K562 (cell line): ENCODE measurements around the gene CUTA. TPM values are rescaled to one million over a fixed set of nuclear protein-coding genes. Genes with fewer than 3 reads are reported as not detected.
A peak's percentile ranks its signal among the peaks of the same experiment; 100 is the strongest.

Experiments used
- AFF4 ChIP-seq: sonication (generic); formaldehyde crosslinking; IDR thresholded peaks from 2 replicates; pipeline ENCODE4 v1.8.0; 2023; ENCODE audit warnings: mild to moderate bottlenecking, missing genetic modification reagents
- CBX1 ChIP-seq: sonication (generic); IDR thresholded peaks from 2 replicates; pipeline ENCODE4 v1.6.1; 2016; ENCODE audit warnings: antibody characterized with exemption, low read depth, mild to moderate bottlenecking
- CBX8 ChIP-seq: fragments of 200-600 bp; sonication (generic); IDR thresholded peaks from 2 replicates; pipeline ENCODE4 v1.6.1; 2012; ENCODE audit warnings: borderline replicate concordance, mixed run types, low read depth, mild to moderate bottlenecking, moderate library complexity, mixed read lengths, low read length, control low read depth, inconsistent platforms; ENCODE audit not compliant: poor library complexity, severe bottlenecking; ENCODE audit errors: extremely low read depth
- CTCFL ChIP-seq: IDR thresholded peaks from 2 replicates; pipeline ENCODE4 v1.6.1; 2011; ENCODE audit warnings: borderline replicate concordance, low read depth, mild to moderate bottlenecking, moderate library complexity, low read length; ENCODE audit not compliant: insufficient read depth, poor library complexity, severe bottlenecking
- FOXP1 ChIP-seq: sonication (generic); formaldehyde crosslinking; IDR thresholded peaks from 2 replicates; pipeline ENCODE4 v1.8.0; 2022; ENCODE audit warnings: mild to moderate bottlenecking, missing genetic modification reagents
- ID3 ChIP-seq, 2 experiments: fragments of 250-450 bp in 1 of 2; fragments of 450-650 bp in 1 of 2; sonication (Bioruptor Pico) in 1 of 2; IDR thresholded peaks; 2 replicates each; pipeline versions ENCODE4 v1.6.1 to v1.8.0; 2016 to 2021; ENCODE audit warnings: mild to moderate bottlenecking in 2 of 2, moderate library complexity in 2 of 2, missing compliant biosample characterization in 1 of 2, missing genetic modification characterization in 1 of 2
- MBD2 ChIP-seq: sonication (generic); IDR thresholded peaks from 2 replicates; pipeline ENCODE4 v1.6.1; 2016; ENCODE audit warnings: low read depth, borderline replicate concordance
- MCM2 ChIP-seq: fragments of 450-650 bp; IDR thresholded peaks from 2 replicates; pipeline ENCODE4 v1.6.1; 2017; ENCODE audit warnings: low read depth, mild to moderate bottlenecking
- NR2F6 ChIP-seq: fragments of 450-650 bp; formaldehyde crosslinking; IDR thresholded peaks from 2 replicates; pipeline ENCODE4 v1.4.0; 2020; ENCODE audit warnings: mild to moderate bottlenecking
- RBM15 ChIP-seq: fragments of 200-400 bp; formaldehyde crosslinking; IDR thresholded peaks from 2 replicates; pipeline ENCODE4 v1.6.1; 2018; ENCODE audit warnings: mild to moderate bottlenecking, low read length, moderate library complexity; ENCODE audit not compliant: insufficient read depth
- RFX7 ChIP-seq: fragments of 250-450 bp; sonication (Bioruptor Pico); IDR thresholded peaks from 2 replicates; pipeline ENCODE4 v1.5.1; 2021; ENCODE audit warnings: mild to moderate bottlenecking
- SUPT5H ChIP-seq: fragments of 450-650 bp; IDR thresholded peaks from 2 replicates; pipeline ENCODE4 v1.6.1; 2016
- ZBTB7A ChIP-seq: IDR thresholded peaks from 2 replicates; pipeline ENCODE4 v1.6.1; 2011; ENCODE audit warnings: low read depth, mild to moderate bottlenecking, low read length, moderate library complexity, borderline replicate concordance; ENCODE audit not compliant: control insufficient read depth
- ZFP91 ChIP-seq: sonication (generic); formaldehyde crosslinking; IDR thresholded peaks from 2 replicates; pipeline ENCODE4 v1.8.0; 2022; ENCODE audit warnings: mild to moderate bottlenecking, missing genetic modification reagents
- ZNF79 ChIP-seq: fragments of 250-450 bp; sonication (Bioruptor Pico); IDR thresholded peaks from 2 replicates; pipeline ENCODE4 v1.4.0; 2020; ENCODE audit warnings: low read depth, mild to moderate bottlenecking, moderate library complexity
- polyA plus RNA-seq, 8 experiments: library from polyadenylated mRNA; depleted of rRNA in 4 of 8; stranded (reverse) in 5 of 8; unstranded in 3 of 8; fragments of >200 nt; fragmentation: Nextera tagmentation in 2 of 8; fragmentation: Illumina TruSeq in 1 of 8; extraction: Ambion mirVana in 2 of 8; extraction: Trizol in 1 of 8; gene quantifications; 2 replicates each; pipeline versions ENCODE4 v1.2.1 to v1.2.3, GENCODE V29; 2011 to 2014; ENCODE audit warnings: inconsistent platforms in 1 of 8, missing spikeins in 1 of 8
- total RNA-seq, 7 experiments: library from RNA; depleted of rRNA in 6 of 7; stranded (reverse); fragments of >200 nt in 6 of 7; fragmentation: Illumina TruSeq in 2 of 7; extraction: Trizol in 2 of 7; gene quantifications; 2 replicates each; pipeline versions ENCODE4 v1.2.1 to v1.2.3, GENCODE V29; 2011 to 2021; ENCODE audit warnings: low replicate concordance in 1 of 7

CUTA gene
- total and polyA plus RNA-seq, 9 of the 15 experiments (the other 6 are each of a cell fraction or from before 2014, with no cell fraction given) = 166 to 682 (median 310) TPM

- TF ChIP-seq CBX8 = no peak
- TF ChIP-seq ID3 (CRISPR knock-in tag; IDR thresholded peaks at IDR 0.05) = no peak
- no peak; the same call in 1 of the 2 replicates for TF ChIP-seq ID3 (tag; IDR thresholded peaks at IDR 0.05)
- 0 out of 2 replicates have a peak, but pooled peaks have one; percentile 30 for TF ChIP-seq ZBTB7A
- TF ChIP-seq ZNF79 (CRISPR knock-in tag) = no peak
- TF ChIP-seq ZFP91 (CRISPR knock-in tag) = no peak
- TF ChIP-seq SUPT5H = peak; percentile 86; the same call in 1 of the 2 replicates
- no peak for TF ChIP-seq MCM2
- TF ChIP-seq RFX7 (CRISPR knock-in tag) = no peak
- TF ChIP-seq AFF4 (CRISPR knock-in tag) = no peak
- peak; percentile 22; the same call in 1 of the 2 replicates for TF ChIP-seq FOXP1 (CRISPR knock-in tag)
- TF ChIP-seq CBX1 = no peak
- no peak for TF ChIP-seq CTCFL
- no peak for TF ChIP-seq MBD2
- TF ChIP-seq RBM15 = no peak
- TF ChIP-seq NR2F6 = no peak
Measured at GRCh38 chr6:33391922-33392594, 25.8 kb downstream of the CUTA start (continued).
